HEK293 (cell line): Measurements from ENCODE around the gene DHX16.

Source experiments
- CTCF ChIP-seq: fragments of 450-650 bp; formaldehyde crosslinking; IDR thresholded peaks from 2 replicates; pipeline ENCODE4 v1.5.1; 2016; ENCODE audit warnings: missing biosample characterization, missing genetic modification characterization
- EGR2 ChIP-seq: fragments of 450-650 bp; formaldehyde crosslinking; IDR thresholded peaks from 2 replicates; pipeline ENCODE4 v1.5.1; 2016; ENCODE audit warnings: low read depth, missing biosample characterization, missing genetic modification characterization
- GFI1B ChIP-seq: fragments of 450-650 bp; formaldehyde crosslinking; IDR thresholded peaks from 2 replicates; pipeline ENCODE4 v1.5.1; 2016; ENCODE audit warnings: missing biosample characterization, missing genetic modification characterization
- IKZF3 ChIP-seq: fragments of 450-650 bp; IDR thresholded peaks from 2 replicates; pipeline ENCODE4 v1.5.0; 2018; ENCODE audit warnings: missing biosample characterization, mild to moderate bottlenecking, missing genetic modification characterization, moderate library complexity
- KLF1 ChIP-seq: fragments of 450-650 bp; formaldehyde crosslinking; IDR thresholded peaks from 2 replicates; pipeline ENCODE4 v1.5.1; 2016; ENCODE audit warnings: missing biosample characterization, missing genetic modification characterization
- KLF10 ChIP-seq: fragments of 450-650 bp; IDR thresholded peaks from 2 replicates; pipeline ENCODE4 v1.5.1; 2018; ENCODE audit warnings: missing biosample characterization, mild to moderate bottlenecking, missing genetic modification characterization
- KLF17 ChIP-seq: fragments of 450-650 bp; formaldehyde crosslinking; IDR thresholded peaks from 2 replicates; pipeline ENCODE4 v1.5.1; 2016; ENCODE audit warnings: missing biosample characterization, missing genetic modification characterization
- PBX3 ChIP-seq: sonication (generic); formaldehyde crosslinking; IDR thresholded peaks from 2 replicates; pipeline ENCODE4 v1.8.1; 2022; ENCODE audit warnings: mild to moderate bottlenecking, moderate library complexity, missing genetic modification reagents
- SCRT2 ChIP-seq: fragments of 450-650 bp; formaldehyde crosslinking; IDR thresholded peaks from 2 replicates; pipeline ENCODE4 v1.5.1; 2016; ENCODE audit warnings: missing biosample characterization, missing genetic modification characterization
- WT1 ChIP-seq: fragments of 450-650 bp; formaldehyde crosslinking; IDR thresholded peaks from 2 replicates; pipeline ENCODE4 v1.5.1; 2016; ENCODE audit warnings: missing biosample characterization, missing genetic modification characterization
- ZBTB26 ChIP-seq: fragments of 450-650 bp; formaldehyde crosslinking; optimal IDR thresholded peaks from 2 replicates; pipeline ENCODE3; 2016; ENCODE audit warnings: missing biosample characterization, mild to moderate bottlenecking, missing genetic modification characterization
- ZBTB8A ChIP-seq: fragments of 450-650 bp; formaldehyde crosslinking; IDR thresholded peaks from 2 replicates; pipeline ENCODE4 v1.5.1; 2016; ENCODE audit warnings: missing biosample characterization, missing genetic modification characterization
- ZEB2 ChIP-seq: fragments of 450-650 bp; formaldehyde crosslinking; IDR thresholded peaks from 2 replicates; pipeline ENCODE4 v1.5.1; 2016; ENCODE audit warnings: missing biosample characterization, missing genetic modification characterization
- ZFP69B ChIP-seq: fragments of 450-650 bp; formaldehyde crosslinking; IDR thresholded peaks from 2 replicates; pipeline ENCODE4 v1.5.1; 2016; ENCODE audit warnings: missing biosample characterization, missing genetic modification characterization
- ZIC2 ChIP-seq: fragments of 450-650 bp; formaldehyde crosslinking; IDR thresholded peaks from 2 replicates; pipeline ENCODE4 v1.5.1; 2016; ENCODE audit warnings: missing biosample characterization, missing genetic modification characterization
- ZNF335 ChIP-seq: fragments of 450-650 bp; formaldehyde crosslinking; conservative IDR thresholded peaks from 2 replicates; pipeline ENCODE4 v1.5.1; 2016; ENCODE audit warnings: missing biosample characterization, missing genetic modification characterization
- ZNF366 ChIP-seq: fragments of 450-650 bp; formaldehyde crosslinking; conservative IDR thresholded peaks from 2 replicates; pipeline ENCODE4 v1.5.1; 2016; ENCODE audit warnings: missing biosample characterization, missing genetic modification characterization
- ZNF394 ChIP-seq: fragments of 450-650 bp; formaldehyde crosslinking; IDR thresholded peaks from 2 replicates; pipeline ENCODE4 v1.5.1; 2016; ENCODE audit warnings: missing biosample characterization, missing genetic modification characterization, mild to moderate bottlenecking, moderate library complexity, borderline replicate concordance
- ZNF398 ChIP-seq: fragments of 450-650 bp; formaldehyde crosslinking; IDR thresholded peaks from 2 replicates; pipeline ENCODE4 v1.5.1; 2017; ENCODE audit warnings: missing biosample characterization, missing genetic modification characterization
- ZNF423 ChIP-seq: fragments of 450-650 bp; formaldehyde crosslinking; IDR thresholded peaks from 2 replicates; pipeline ENCODE4 v1.5.1; 2016; ENCODE audit warnings: missing biosample characterization, missing genetic modification characterization
- ZNF426 ChIP-seq: fragments of 450-650 bp; formaldehyde crosslinking; IDR thresholded peaks from 2 replicates; pipeline ENCODE4 v1.5.1; 2017; ENCODE audit warnings: missing biosample characterization, missing genetic modification characterization, mild to moderate bottlenecking, inconsistent platforms, moderate library complexity
- ZNF449 ChIP-seq: fragments of 450-650 bp; formaldehyde crosslinking; IDR thresholded peaks from 2 replicates; pipeline ENCODE4 v1.5.1; 2017; ENCODE audit warnings: missing biosample characterization, mild to moderate bottlenecking, missing genetic modification characterization, moderate library complexity
- ZNF488 ChIP-seq: fragments of 450-650 bp; formaldehyde crosslinking; IDR thresholded peaks from 2 replicates; pipeline ENCODE4 v1.5.1; 2016; ENCODE audit warnings: missing biosample characterization, missing genetic modification characterization
- ZNF521 ChIP-seq: fragments of 450-650 bp; formaldehyde crosslinking; IDR thresholded peaks from 2 replicates; pipeline ENCODE4 v1.5.1; 2017; ENCODE audit warnings: missing biosample characterization, mild to moderate bottlenecking, missing genetic modification characterization
- ZNF561 ChIP-seq: fragments of 450-650 bp; IDR thresholded peaks from 2 replicates; pipeline ENCODE4 v1.5.1; 2018; ENCODE audit warnings: missing biosample characterization, missing genetic modification characterization, borderline replicate concordance
- ZNF670 ChIP-seq: fragments of 450-650 bp; formaldehyde crosslinking; IDR thresholded peaks from 2 replicates; pipeline ENCODE4 v1.5.1; 2016; ENCODE audit warnings: missing biosample characterization, missing genetic modification characterization, low read depth
- ZNF768 ChIP-seq: fragments of 450-650 bp; formaldehyde crosslinking; IDR thresholded peaks from 2 replicates; pipeline ENCODE4 v1.5.1; 2018; ENCODE audit warnings: missing biosample characterization, mild to moderate bottlenecking, missing genetic modification characterization
- ZSCAN4 ChIP-seq: fragments of 450-650 bp; formaldehyde crosslinking; IDR thresholded peaks from 2 replicates; pipeline ENCODE4 v1.5.1; 2017; ENCODE audit warnings: missing biosample characterization, missing genetic modification characterization

The DHX16 gene

GRCh38 chr6:30647242-30648116 is 25.3 kb downstream of the DHX16 start (continued):
- peak; percentile 48 for TF ChIP-seq KLF1 (tag by site-specific recombination)
- peak; percentile 94 for TF ChIP-seq ZNF366 (tag by site-specific recombination)
- peak; percentile 92 for TF ChIP-seq ZEB2 (tag by site-specific recombination)
- TF ChIP-seq ZNF488 (tag by site-specific recombination), result no peak
- TF ChIP-seq KLF10 (tag by site-specific recombination), result peak; percentile 36
- peak; percentile 98; the same call in 1 of the 2 replicates for TF ChIP-seq ZNF398 (tag by site-specific recombination)
- TF ChIP-seq ZNF449 (tag by site-specific recombination), result peak; percentile 79
- peak; percentile 100 for TF ChIP-seq ZBTB26 (tag by site-specific recombination)
- peak; percentile 76 for TF ChIP-seq ZIC2
- peak; percentile 98 for TF ChIP-seq ZNF335
- peak; percentile 80 for TF ChIP-seq CTCF (tag by site-specific recombination)
- TF ChIP-seq ZNF561 (tag by site-specific recombination), result peak; percentile 49; the same call in 1 of the 2 replicates
- TF ChIP-seq ZNF670 (tag by site-specific recombination), result no peak
- TF ChIP-seq ZFP69B (tag by site-specific recombination), result 0 out of 2 replicates have a peak, but pooled peaks have one; percentile 40
- peak; percentile 97 for TF ChIP-seq SCRT2 (tag by site-specific recombination)
- TF ChIP-seq ZSCAN4 (tag by site-specific recombination), result 0 out of 2 replicates have a peak, but pooled peaks have one; percentile 12
- peak; percentile 37; the same call in 1 of the 2 replicates for TF ChIP-seq ZNF394 (tag by site-specific recombination)
- peak; percentile 65 for TF ChIP-seq EGR2
- TF ChIP-seq ZNF423 (tag by site-specific recombination), result peak; percentile 98
- TF ChIP-seq KLF17, result peak; percentile 47
- peak; percentile 93 for TF ChIP-seq ZBTB8A (tag by site-specific recombination)
- TF ChIP-seq PBX3 (CRISPR knock-in tag), result peak; percentile 19; the same call in 1 of the 2 replicates
- TF ChIP-seq GFI1B (tag by site-specific recombination), result no peak
- TF ChIP-seq WT1 (tag by site-specific recombination), result peak; percentile 67
- no peak; the same call in 1 of the 2 replicates for TF ChIP-seq ZNF768
- peak; percentile 42; the same call in 1 of the 2 replicates for TF ChIP-seq IKZF3
- no peak for TF ChIP-seq ZNF426 (tag by site-specific recombination)
- no peak for TF ChIP-seq ZNF521 (tag by site-specific recombination)
